Ovary (tissue), 9 donors: ENCODE measurements around the gene IGSF21. TPM values are rescaled to one million over a fixed set of nuclear protein-coding genes. Genes with fewer than 3 reads are reported as not detected.

Experiments used
- DNase-seq, 5 donors: peaks; one replicate each; pipeline ENCODE4 v3.0.0-alpha.2; 2019 to 2020
- H3K27ac ChIP-seq, 2 donors: fragments of 200-600 bp; one replicate each; pipeline versions ENCODE4 v1.5.1 to v1.8.0; 2019 to 2022
- H3K27me3 ChIP-seq: fragments of 200-600 bp; one replicate; pipeline ENCODE4 v1.8.0; 2022
- H3K36me3 ChIP-seq: fragments of 200-600 bp; sonication (generic); one replicate; pipeline ENCODE4 v1.5.1; 2019
- H3K4me1 ChIP-seq: one replicate; pipeline ENCODE4 v1.8.1; 2013; ENCODE audit warnings: mild to moderate bottlenecking, moderate library complexity; ENCODE audit not compliant: insufficient read depth
- H3K4me3 ChIP-seq: fragments of 200-600 bp; sonication (generic); one replicate; pipeline ENCODE4 v1.5.1; 2017
- H3K9me3 ChIP-seq, 2 donors: fragments of 200-600 bp in 1 of 2; sonication (generic) in 1 of 2; one replicate each; pipeline versions ENCODE4 v1.5.1 to v1.8.1; 2013 to 2019; ENCODE audit warnings: mild to moderate bottlenecking in 1 of 2, moderate library complexity in 1 of 2
- EP300 ChIP-seq: sonication (generic); formaldehyde crosslinking; IDR thresholded peaks from one replicate; pipeline ENCODE4 v1.6.1; 2017; ENCODE audit warnings: antibody characterized with exemption
- POLR2A ChIP-seq: fragments of 450-650 bp; IDR thresholded peaks from one replicate; pipeline ENCODE4 v1.6.1; 2017; ENCODE audit warnings: antibody characterized with exemption, mild to moderate bottlenecking, moderate library complexity
- WGBS, 3 donors: extraction: QIAGEN DNeasy Blood & Tissue Kit in 1 of 3; methylation state at CpG; one replicate each; pipeline versions ENCODE4 v1.1.5 to v1.1.7; 2013 to 2017; 5-methylcytosine and 5-hydroxymethylcytosine counted together
- intact Hi-C, 4 donors: fragments of 100-400 bp; cut with DNase I; formaldehyde crosslinking; loops; one replicate each; pipeline versions ENCODE4 v1.11.0 to v1.15.1; 2022 to 2023
- polyA plus RNA-seq, 2 donors: library from polyadenylated mRNA; stranded (reverse); fragments of 200-250 nt in 1 of 2; fragments of 350-450 nt in 1 of 2; fragmentation: Illumina TruSeq in 1 of 2; extraction: RNeasy Lipid Tissue Mini Kit (QIAGEN cat#74804) in 1 of 2; gene quantifications; one replicate each; pipeline ENCODE4 v1.2.3, GENCODE V29; 2013 to 2014
- total RNA-seq, 7 donors: library from RNA; depleted of rRNA in 2 of 7; stranded (reverse); fragments of >200 nt in 2 of 7; fragmentation: NEBNext Ultra II Directional in 3 of 7; extraction: Animal tissue kit (Norgen Biotek cat#: 25700) in 3 of 7; gene quantifications; one replicate each; pipeline versions ENCODE4 v1.1.0 to v1.2.4, GENCODE V29; 2016 to 2023
- TF ChIP-seq, protein P1 (sequence below), 3 donors: fragments of 450-650 bp in 2 of 3; fragments of 200-600 bp in 1 of 3; IDR thresholded peaks; one replicate each; pipeline versions ENCODE4 v1.5.1 to v1.8.0; 2016 to 2022; ENCODE audit warnings: antibody characterized with exemption in 3 of 3, mild to moderate bottlenecking in 1 of 3
- donor health status: DM: no; HTN: no; CAD: no; lungs with moderate emphysema.
- donor health status: DM: no; HTN: no; CAD: no.
- donor health status: Bipolar disorder and iron deficiency.
- donor health status: DM: yes; HTN: yes; CAD: no.
- donor health status: DM: no; HTN: no; CAD: no.
- donor health status: DM: yes; HTN: yes; CAD: no.

The IGSF21 gene
- total and polyA plus RNA-seq, 9 donors = 0.24 to 4.5 (median 1.3) TPM

DNA sequence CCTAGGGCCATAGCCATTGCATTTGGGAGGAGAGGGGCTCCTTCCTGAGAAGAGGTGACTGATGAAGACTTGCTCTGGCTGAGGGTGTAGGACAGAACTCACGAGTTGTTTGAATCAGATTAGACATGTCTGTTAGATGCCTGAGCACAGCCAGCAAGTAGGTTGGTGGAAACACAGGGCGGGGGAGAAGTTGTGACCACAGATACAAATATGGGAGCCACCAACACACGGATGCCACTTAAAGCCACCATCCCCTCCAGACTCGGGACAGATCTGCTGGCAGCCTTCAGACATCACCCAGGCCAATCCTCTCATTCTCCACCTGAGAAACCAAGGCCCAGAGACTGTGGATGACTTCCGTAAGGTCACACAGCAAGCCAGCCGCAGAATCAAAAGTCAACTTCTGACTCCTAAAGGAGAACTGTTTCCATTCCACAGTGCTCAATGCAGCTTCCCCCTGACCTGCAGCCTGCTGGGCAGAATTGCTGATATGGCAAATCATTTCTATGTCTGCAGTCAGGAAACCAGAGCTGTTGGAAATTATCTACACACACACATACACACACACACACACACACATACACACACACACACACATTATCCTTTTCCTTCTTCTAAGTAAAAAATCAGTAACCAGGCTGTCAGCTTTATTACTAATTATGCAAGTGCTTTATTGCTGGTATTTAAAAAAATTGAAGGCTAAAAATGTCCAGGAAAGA is 196.7 kb downstream of the IGSF21 start:
- no peak for DNase-seq
- TF ChIP-seq POLR2A (no peak), EP300 (no peak)
- TF ChIP-seq, protein P1, sequence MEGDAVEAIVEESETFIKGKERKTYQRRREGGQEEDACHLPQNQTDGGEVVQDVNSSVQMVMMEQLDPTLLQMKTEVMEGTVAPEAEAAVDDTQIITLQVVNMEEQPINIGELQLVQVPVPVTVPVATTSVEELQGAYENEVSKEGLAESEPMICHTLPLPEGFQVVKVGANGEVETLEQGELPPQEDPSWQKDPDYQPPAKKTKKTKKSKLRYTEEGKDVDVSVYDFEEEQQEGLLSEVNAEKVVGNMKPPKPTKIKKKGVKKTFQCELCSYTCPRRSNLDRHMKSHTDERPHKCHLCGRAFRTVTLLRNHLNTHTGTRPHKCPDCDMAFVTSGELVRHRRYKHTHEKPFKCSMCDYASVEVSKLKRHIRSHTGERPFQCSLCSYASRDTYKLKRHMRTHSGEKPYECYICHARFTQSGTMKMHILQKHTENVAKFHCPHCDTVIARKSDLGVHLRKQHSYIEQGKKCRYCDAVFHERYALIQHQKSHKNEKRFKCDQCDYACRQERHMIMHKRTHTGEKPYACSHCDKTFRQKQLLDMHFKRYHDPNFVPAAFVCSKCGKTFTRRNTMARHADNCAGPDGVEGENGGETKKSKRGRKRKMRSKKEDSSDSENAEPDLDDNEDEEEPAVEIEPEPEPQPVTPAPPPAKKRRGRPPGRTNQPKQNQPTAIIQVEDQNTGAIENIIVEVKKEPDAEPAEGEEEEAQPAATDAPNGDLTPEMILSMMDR (IDR thresholded peaks at IDR 0.05) = no peak
- Histone ChIP-seq H3K4me3 (no peak overlapping the region), H3K27ac (no peak overlapping the region), H3K9me3 (no peaks in the 10 kb centered on the region), H3K27me3 (no peaks in the 10 kb centered on the region), H3K36me3 (no peaks in the 10 kb centered on the region), H3K4me1 (no peaks in the 10 kb centered on the region)
- intact Hi-C loops = no loop called here
- 73 to 76% (median 74%) methylated on average over 6 of the region's 6 CpGs for WGBS, 3 donors

DNA sequence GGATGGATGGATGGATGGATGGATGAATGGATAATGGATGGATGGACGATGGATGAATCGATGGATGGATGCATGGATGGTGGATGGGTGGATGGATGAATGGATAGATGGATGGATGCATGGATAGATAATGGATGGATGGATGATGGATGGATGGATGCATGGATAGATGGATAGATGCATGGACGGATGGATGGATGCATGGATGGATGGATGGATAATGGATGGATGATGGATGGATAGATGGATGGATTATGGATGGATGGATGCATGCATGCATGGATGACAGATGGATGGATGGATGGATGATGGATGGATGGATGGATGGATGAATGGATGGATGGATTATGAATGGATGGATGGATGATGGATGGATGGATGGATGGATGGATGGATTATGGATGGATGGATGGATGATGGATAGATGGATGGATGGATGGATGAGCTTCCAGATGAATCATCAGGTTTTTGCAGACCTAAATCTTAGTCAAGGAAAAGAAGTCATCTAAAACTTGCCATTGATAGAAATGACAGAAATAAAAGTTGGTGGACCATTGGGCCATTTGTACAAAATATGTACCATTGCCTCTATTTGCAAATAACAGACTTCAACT is 197.7 kb downstream of the IGSF21 start:
- 85 to 95% (median 90%) methylated on average over 3 of the region's 3 CpGs for WGBS, 3 donors

DNA sequence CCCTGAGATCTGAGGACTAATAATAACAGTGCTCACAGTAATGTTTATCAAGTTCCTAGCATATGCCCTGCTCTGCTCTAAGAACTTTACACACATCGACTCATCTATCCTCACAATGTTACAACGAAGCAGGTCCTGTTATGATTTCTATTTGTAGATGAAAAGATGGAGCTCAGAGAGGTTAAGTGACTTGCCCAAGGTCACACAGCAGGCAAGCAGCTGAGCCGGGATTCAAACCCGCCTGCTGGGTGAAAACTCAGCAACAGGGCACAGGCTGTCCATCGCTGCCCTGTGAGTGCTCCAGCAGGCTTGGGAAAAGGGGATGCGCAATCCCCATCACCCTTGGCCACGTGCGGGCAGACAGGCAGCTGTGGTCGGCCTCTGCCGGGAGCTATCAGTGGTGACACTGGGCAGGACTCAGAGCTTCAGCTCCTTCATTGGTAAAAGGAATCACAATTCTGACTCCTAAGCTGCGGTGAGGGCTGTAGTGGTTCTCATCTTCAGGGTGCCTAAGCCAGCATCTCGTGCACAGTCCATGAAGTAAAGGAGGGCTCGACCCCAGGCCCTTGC is 199.8 kb downstream of the IGSF21 start:
- intact Hi-C loops = no loop called here
- 67 to 77% (median 73%) methylated on average over 13 of the region's 13 CpGs for WGBS, 3 donors
- TF ChIP-seq, protein P1 (IDR thresholded peaks at IDR 0.05) = no peak
- TF ChIP-seq POLR2A (no peak), EP300 (no peak)
- H3K27ac ChIP-seq = no peak overlapping the region
- H3K27me3 ChIP-seq = no peaks in the 10 kb centered on the region
- H3K9me3 ChIP-seq = peaks cover 0 to 3% of the 10 kb centered on the region in 2 donors
- no peaks in the 10 kb centered on the region for H3K36me3 ChIP-seq
- DNase-seq = no peak
- no peaks in the 10 kb centered on the region for H3K4me1 ChIP-seq
- H3K4me3 ChIP-seq = no peak overlapping the region

More for the DNA sequence above, 197.7 kb downstream of the IGSF21 start:
- H3K4me1 ChIP-seq = no peaks in the 10 kb centered on the region
- H3K9me3 ChIP-seq = no peaks in the 10 kb centered on the region
- H3K27ac ChIP-seq = no peak overlapping the region
- no peak for DNase-seq
- no peaks in the 10 kb centered on the region for H3K36me3 ChIP-seq
- H3K27me3 ChIP-seq = no peaks in the 10 kb centered on the region
- H3K4me3 ChIP-seq = no peak overlapping the region
- intact Hi-C loops = no loop called here
- TF ChIP-seq POLR2A (no peak), EP300 (no peak)
- TF ChIP-seq, protein P1 (IDR thresholded peaks at IDR 0.05) = no peak

DNA sequence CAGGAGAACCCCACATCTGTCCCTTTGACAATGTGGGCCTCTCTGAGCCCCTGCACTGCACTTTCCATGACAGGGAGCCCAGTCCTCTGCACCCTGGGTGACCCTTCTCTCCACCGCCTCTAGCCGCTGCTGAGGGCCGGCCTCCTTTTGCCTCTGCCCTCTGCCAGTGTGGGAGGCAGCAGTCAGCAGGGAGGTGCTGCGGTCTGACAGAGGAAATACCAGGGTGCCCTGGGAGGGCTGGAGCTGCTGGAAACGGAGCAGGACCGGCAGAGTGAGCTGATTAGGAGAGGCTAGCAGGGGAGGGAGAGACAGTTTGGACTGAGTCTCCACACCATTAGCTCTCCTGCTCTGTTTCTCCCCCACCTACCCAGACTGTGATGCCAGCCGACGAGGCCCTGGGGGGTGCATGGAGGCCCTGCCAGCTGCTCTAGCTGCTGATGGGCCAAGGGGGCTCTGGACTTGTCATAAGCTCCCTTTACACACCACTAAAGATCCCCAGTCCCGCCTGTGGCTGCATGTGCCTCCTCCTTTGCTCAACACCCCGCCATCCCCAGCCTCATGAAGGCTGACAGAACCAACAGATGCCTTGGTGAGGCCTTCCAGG is 202.1 kb downstream of the IGSF21 start:
- H3K4me3 ChIP-seq = no peak overlapping the region

More for the DNA sequence above, 202.1 kb downstream of the IGSF21 start:
- H3K27me3 ChIP-seq = no peaks in the 10 kb centered on the region
- WGBS, 3 donors = 52 to 64% (median 57%) methylated on average over 10 of the region's 10 CpGs
- TF ChIP-seq, protein P1 (IDR thresholded peaks at IDR 0.05) = no peak
- TF ChIP-seq EP300 = no peak
- no peak for TF ChIP-seq POLR2A
- H3K36me3 ChIP-seq = no peaks in the 10 kb centered on the region
- H3K4me1 ChIP-seq = no peaks in the 10 kb centered on the region
- H3K27ac ChIP-seq = no peak overlapping the region
- no peak for DNase-seq
- peaks cover 0 to 3% of the 10 kb centered on the region in 2 donors for H3K9me3 ChIP-seq
- intact Hi-C loops = no loop called here
